Aorta (tissue), 4 donors: Measurements from ENCODE around the gene TUSC2. TPM values are rescaled to one million over a fixed set of nuclear protein-coding genes. Genes with fewer than 3 reads are reported as not detected.

ENCODE experiments used
- polyA plus RNA-seq, 2 donors: library from polyadenylated mRNA; stranded (reverse); fragments of 200-250 nt; gene quantifications; one replicate each; pipeline ENCODE4 v1.2.3, GENCODE V29; 2013
- total RNA-seq, 2 donors: library from RNA; stranded (reverse); fragmentation: NEBNext Ultra II Directional; extraction: Animal tissue kit (Norgen Biotek cat#: 25700); gene quantifications; one replicate each; pipeline ENCODE4 v1.2.1, GENCODE V29; 2021
- donor health status: healthy with polysubstance abuse.
- donor health status: Bipolar disorder and iron deficiency.
- donor health status: DM: no; HTN: no; CAD: no.
- donor health status: DM: yes; HTN: yes; CAD: no.

The TUSC2 gene
- total and polyA plus RNA-seq, 4 donors = 18.9 to 33.2 (median 25.5) TPM

Other genes starting within 250 kb of the TUSC2 start
- gene RBM5, start 239.3 kb downstream of the TUSC2 start, total RNA-seq = 100 to 1,000 TPM; 151 to 222 TPM
- 100 to 1,000 TPM in 1 of 2 donors, 10 to 100 TPM in 1; 21.0 to 164 TPM for gene RBM5, start 239.3 kb downstream of the TUSC2 start, polyA plus RNA-seq
- gene SEMA3F, start 172.9 kb downstream of the TUSC2 start, total RNA-seq = 10 to 100 TPM; 39.2 to 40.3 TPM
- gene SEMA3F, start 172.9 kb downstream of the TUSC2 start, polyA plus RNA-seq = 10 to 100 TPM; 10.3 to 17.4 TPM
- gene GNAT1, start 136.6 kb downstream of the TUSC2 start, total RNA-seq = not detected
- not detected for gene GNAT1, start 136.6 kb downstream of the TUSC2 start, polyA plus RNA-seq
- 1 to 10 TPM in 1 of 2 donors, under 1 TPM in 1; 0.19 to 1.4 TPM for gene SLC38A3, start 123.0 kb downstream of the TUSC2 start, total RNA-seq
- under 1 TPM in 1 of 2 donors, not detected in 1; 0.56 TPM for gene SLC38A3, start 123.0 kb downstream of the TUSC2 start, polyA plus RNA-seq
- gene GNAI2, start 92.0 kb downstream of the TUSC2 start, total RNA-seq = 100 to 1,000 TPM; 301 to 356 TPM
- 100 to 1,000 TPM; 174 to 217 TPM for gene GNAI2, start 92.0 kb downstream of the TUSC2 start, polyA plus RNA-seq
- gene SEMA3B, start 59.1 kb downstream of the TUSC2 start, total RNA-seq = 10 to 100 TPM; 26.0 to 57.4 TPM
- gene SEMA3B, start 59.1 kb downstream of the TUSC2 start, polyA plus RNA-seq = 10 to 100 TPM; 23.3 to 69.5 TPM
- under 1 TPM in 1 of 2 donors, not detected in 1; 0.51 TPM for gene LSMEM2, start 49.1 kb downstream of the TUSC2 start, total RNA-seq
- 1 to 10 TPM in 1 of 2 donors, not detected in 1; 1.3 TPM for gene LSMEM2, start 49.1 kb downstream of the TUSC2 start, polyA plus RNA-seq
- gene IFRD2, start 35.8 kb downstream of the TUSC2 start, total RNA-seq = 10 to 100 TPM; 46.8 to 58.8 TPM
- gene IFRD2, start 35.8 kb downstream of the TUSC2 start, polyA plus RNA-seq = 10 to 100 TPM; 34.6 to 47.1 TPM
- gene HYAL3, start 28.8 kb downstream of the TUSC2 start, total RNA-seq = 1 to 10 TPM; 2.2 to 2.9 TPM
- 1 to 10 TPM in 1 of 2 donors, under 1 TPM in 1; 0.63 to 5.1 TPM for gene HYAL3, start 28.8 kb downstream of the TUSC2 start, polyA plus RNA-seq
- 10 to 100 TPM; 10.3 to 13.3 TPM for gene NAA80, start 28.8 kb downstream of the TUSC2 start, total RNA-seq
- 10 to 100 TPM in 1 of 2 donors, 1 to 10 TPM in 1; 2.8 to 16.9 TPM for gene NAA80, start 28.8 kb downstream of the TUSC2 start, polyA plus RNA-seq
- 1 to 10 TPM; 6.9 to 9.3 TPM for gene HYAL1, start 24.6 kb downstream of the TUSC2 start, total RNA-seq
- 1 to 10 TPM; 1.6 TPM for gene HYAL1, start 24.6 kb downstream of the TUSC2 start, polyA plus RNA-seq
- 10 to 100 TPM; 52.6 to 71.2 TPM for gene HYAL2, start 5.5 kb downstream of the TUSC2 start, total RNA-seq
- 10 to 100 TPM in 1 of 2 donors, 1 to 10 TPM in 1; 5.6 to 25.3 TPM for gene HYAL2, start 5.5 kb downstream of the TUSC2 start, polyA plus RNA-seq
- 10 to 100 TPM; 41.6 to 43.2 TPM for gene RASSF1, start 12.6 kb upstream of the TUSC2 start, total RNA-seq
- gene RASSF1, start 12.6 kb upstream of the TUSC2 start, polyA plus RNA-seq = 10 to 100 TPM; 33.6 to 42.3 TPM
- gene ZMYND10, start 17.5 kb upstream of the TUSC2 start, total RNA-seq = under 1 TPM; 0.68 to 0.96 TPM
- 1 to 10 TPM in 1 of 2 donors, under 1 TPM in 1; 0.13 to 3.5 TPM for gene ZMYND10, start 17.5 kb upstream of the TUSC2 start, polyA plus RNA-seq
- 10 to 100 TPM; 11.9 to 21.4 TPM for gene NPRL2, start 22.6 kb upstream of the TUSC2 start, total RNA-seq
- gene NPRL2, start 22.6 kb upstream of the TUSC2 start, polyA plus RNA-seq = 10 to 100 TPM; 17.3 to 41.9 TPM
- gene CYB561D2, start 22.6 kb upstream of the TUSC2 start, total RNA-seq = 10 to 100 TPM in 1 of 2 donors, 1 to 10 TPM in 1; 7.9 to 12.2 TPM
- 10 to 100 TPM in 1 of 2 donors, 1 to 10 TPM in 1; 6.8 to 14.4 TPM for gene CYB561D2, start 22.6 kb upstream of the TUSC2 start, polyA plus RNA-seq
- gene TMEM115, start 31.3 kb upstream of the TUSC2 start, total RNA-seq = 10 to 100 TPM; 27.8 to 32.9 TPM
- 10 to 100 TPM; 10.3 to 31.8 TPM for gene TMEM115, start 31.3 kb upstream of the TUSC2 start, polyA plus RNA-seq
- gene CACNA2D2, start 175.4 kb upstream of the TUSC2 start, total RNA-seq = 1 to 10 TPM; 2.7 to 3.2 TPM
- 1 to 10 TPM in 1 of 2 donors, under 1 TPM in 1; 0.75 to 1.7 TPM for gene CACNA2D2, start 175.4 kb upstream of the TUSC2 start, polyA plus RNA-seq
- 10 to 100 TPM in 1 of 2 donors, 1 to 10 TPM in 1; 8.8 to 15.9 TPM for gene C3orf18, start 239.5 kb upstream of the TUSC2 start, total RNA-seq
- gene C3orf18, start 239.5 kb upstream of the TUSC2 start, polyA plus RNA-seq = 10 to 100 TPM; 16.4 to 18.0 TPM
- gene HEMK1, start 241.3 kb upstream of the TUSC2 start, total RNA-seq = 10 to 100 TPM; 12.0 to 21.3 TPM
- gene HEMK1, start 241.3 kb upstream of the TUSC2 start, polyA plus RNA-seq = 10 to 100 TPM; 11.0 to 18.3 TPM